CD4-positive, alpha-beta T cell treated with Interleukin-10 for 1 hour (primary cell): Measurements from ENCODE around the gene PRKCZ.
A peak's percentile ranks its signal among the peaks of the same experiment; 100 is the strongest.
"Not testable (repeated sequence)": the region's sequence is repeated elsewhere in the genome, so short reads cannot be mapped to it uniquely, and the experiment has no call there.

Experiments
- DNase-seq: peaks from one replicate; pipeline ENCODE4 v3.0.0-alpha.2; 2020

PRKCZ gene

DNA sequence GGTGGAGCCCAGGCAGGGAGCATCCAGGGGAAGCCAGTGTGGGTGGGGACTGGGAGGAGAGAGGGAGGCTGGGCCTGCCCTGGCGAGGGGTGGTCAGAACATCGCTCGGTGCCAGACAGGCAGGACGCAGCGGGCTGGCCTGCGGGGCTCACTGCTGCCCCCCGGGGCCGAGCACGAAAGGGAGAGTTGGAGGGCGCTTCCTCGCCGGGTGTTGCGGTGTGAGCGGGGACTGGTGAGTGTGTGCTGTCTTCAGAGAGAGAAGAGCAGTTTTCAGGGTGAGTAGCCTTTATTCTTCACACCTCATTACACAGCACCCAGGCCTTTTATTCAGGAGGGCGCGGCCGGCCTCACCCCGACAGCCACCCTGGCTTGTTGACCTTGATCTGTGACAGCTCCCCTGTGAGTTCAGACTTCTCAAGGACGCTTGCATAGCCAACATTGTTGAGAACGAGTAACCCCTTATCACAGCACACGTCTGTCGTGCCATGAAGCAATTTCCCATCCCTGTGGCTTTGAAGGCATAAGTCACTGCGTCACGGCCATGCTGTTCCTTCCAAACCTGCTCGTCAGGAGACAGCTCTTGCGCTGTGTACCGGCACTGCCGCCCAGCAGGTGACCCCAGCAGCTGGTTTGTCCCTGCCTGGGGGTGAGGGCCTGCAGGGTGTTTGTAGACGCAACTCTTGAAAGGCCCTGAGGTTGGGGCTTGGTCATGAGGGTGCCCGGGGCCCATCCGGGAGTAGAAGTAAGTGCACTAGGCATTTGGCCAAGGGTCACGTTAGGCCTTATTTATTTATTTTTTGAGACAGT is 54.6 kb downstream of the PRKCZ start:
- DNase-seq = no peak

DNA sequence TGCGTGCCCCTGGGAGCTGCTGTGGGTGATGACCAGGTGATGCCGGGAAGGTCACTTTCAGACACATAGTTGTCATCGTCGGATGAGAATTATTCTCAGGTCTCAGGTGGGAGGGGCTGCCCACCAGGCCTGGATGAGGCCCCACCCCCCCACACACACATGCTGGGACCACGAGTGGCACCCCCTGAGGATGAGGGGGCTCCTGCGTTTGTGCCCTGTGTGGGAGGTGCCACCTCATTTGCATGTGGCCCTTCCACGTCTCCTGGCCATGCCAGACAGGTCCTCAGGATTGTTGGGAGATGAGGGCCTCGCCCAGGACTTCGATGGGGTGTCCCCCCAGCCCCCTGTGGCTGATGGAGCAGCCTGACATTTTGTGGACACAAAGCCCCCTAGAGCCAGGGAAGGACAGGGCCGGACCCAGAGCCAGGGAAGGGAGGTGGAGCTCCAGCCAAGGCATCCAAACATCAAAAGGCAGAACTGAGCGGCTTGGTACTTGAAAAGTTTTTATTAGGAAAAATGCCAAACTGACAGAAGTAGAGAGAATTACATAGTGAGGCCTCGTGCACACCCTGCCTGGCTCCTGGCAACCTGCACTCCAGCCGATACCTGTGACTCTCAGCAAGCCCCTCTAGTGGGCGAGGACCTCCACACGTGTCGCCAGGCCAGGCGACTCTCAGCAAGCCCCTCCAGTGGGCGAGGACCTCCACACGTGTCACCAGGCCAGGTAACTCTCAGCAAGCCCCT is 55.7 kb downstream of the PRKCZ start:
- no peak for DNase-seq

DNA sequence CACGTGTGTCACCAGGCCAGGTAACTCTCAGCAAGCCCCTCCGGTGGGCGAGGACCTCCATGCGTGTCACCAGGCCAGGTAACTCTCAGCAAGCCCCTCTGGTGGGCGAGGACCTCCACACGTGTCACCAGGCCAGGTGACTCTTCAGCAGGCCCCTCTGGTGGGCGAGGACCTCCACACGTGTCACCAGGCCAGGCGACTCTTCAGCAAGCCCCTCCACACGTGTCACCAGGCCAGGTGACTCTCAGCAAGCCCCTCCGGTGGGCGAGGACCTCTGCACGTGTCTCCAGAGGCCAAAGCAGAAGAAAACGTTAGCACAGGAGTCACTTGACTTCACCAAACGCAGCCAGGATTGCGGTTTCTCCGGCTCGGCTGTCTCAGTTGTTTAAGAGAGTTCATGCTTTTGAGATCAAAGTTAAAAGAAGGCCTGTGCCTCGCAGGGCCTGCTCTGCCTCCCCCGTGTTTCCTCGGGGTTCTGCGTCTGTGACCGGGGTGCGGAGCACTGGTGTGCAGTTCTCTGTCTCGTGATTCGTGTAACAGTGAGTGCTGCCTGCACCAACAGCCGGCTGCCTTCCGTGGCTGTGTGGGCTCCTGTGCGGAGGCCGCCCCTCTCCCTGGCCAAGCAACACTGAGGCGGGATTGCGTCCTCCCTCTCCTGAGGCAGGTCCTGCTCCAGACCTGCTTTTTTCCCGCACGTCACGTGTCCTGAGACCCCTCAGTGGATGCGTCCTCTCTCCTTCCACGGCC is 56.6 kb downstream of the PRKCZ start:
- DNase-seq = no peak

DNA sequence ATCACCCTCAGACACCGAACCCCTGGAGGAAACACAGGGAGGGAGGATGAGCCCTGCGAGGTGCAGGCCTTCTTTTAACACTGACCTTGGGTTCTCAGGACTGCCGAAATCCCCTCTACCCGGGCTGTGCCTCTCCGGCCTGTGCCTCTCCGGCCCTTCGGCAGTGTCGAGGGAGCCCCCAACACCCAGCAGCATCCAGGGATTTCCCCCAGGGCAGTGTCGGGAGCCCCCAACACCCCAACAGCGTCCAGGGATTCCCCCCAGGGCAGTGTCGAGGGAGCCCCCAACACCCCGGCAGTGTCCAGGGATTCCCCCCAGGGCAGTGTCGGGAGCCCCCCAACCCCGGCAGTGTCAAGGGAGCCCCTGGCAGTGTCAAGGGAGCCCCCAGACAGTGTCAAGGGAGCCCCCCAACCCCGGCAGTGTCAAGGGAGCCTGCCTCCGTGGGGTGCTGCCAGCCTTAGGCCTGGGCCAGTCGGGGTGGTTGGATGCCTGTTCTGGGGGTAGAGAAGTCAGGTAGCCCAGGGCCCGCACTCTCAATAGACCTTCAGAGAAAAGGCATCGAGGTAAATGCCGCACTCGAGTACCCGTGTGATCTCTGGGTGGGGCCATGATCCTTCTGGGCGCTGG is 57.5 kb downstream of the PRKCZ start:
- no peak for DNase-seq

DNA sequence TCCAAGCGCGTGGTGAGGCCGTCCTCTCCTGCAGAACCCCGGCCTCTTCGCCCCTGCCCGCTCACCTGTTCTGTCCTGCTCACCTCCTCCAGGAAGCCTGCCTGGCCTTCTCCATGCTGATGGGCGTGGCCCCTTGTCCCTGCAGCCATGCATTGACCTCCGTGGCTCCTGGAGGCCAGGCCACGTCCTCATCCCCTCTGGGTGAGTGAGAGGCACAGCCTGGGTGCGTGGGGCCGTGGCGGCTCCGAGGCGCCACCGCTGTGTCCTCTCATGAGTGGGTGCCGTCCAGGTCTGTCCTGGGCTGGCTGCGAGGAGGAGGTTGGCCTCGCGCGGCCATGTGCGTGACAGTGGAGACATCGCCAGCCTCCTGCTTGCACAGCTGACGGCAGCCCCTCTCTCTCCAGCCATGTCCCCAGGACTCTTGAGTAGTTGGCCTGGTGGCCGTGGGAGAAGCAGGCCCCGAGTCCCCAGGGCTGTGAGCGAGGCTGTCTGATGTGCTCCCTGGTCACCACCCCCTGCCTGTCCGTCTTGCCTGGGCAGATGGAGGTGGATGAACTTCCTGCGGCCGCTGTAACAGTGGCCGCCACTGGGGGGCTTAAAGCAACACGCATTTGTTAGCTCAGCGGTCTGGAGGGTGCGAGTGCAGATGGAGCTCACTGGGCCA is 58.1 kb downstream of the PRKCZ start:
- no peak for DNase-seq

DNA sequence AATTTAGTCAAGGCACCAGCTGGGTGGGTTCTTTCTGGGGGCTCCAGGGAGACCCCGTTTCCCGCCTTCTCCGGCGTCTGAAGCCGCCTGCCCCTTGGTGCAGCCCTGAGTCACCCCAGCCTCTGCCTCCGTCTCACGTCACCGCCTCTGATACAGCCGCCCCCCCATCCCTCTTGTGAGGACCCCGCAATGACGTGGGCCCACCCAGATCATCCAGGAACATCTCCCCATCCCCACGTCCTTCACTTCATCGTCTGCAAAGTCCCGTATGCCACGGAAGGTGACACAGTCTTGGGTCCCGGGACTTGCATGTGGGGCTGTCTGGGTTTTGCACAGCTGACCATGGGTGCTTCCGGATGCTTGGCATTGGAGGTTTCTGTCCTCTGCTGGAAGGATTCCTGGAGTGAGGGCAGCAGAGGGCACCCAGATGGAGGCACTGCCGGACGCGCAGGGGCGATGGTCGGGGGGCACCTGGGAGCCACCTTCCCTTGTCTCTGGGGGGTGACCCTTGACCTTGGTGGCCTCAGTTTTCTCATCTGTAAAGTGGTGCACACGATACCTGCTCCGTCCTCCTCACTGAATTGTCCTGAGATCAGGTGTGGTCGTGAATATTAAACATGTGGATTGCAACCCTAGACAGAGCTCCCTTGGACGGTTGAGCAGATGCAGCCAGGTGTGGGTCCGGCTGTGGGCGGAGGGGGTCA is 58.8 kb downstream of the PRKCZ start:
- DNase-seq = no peak

DNA sequence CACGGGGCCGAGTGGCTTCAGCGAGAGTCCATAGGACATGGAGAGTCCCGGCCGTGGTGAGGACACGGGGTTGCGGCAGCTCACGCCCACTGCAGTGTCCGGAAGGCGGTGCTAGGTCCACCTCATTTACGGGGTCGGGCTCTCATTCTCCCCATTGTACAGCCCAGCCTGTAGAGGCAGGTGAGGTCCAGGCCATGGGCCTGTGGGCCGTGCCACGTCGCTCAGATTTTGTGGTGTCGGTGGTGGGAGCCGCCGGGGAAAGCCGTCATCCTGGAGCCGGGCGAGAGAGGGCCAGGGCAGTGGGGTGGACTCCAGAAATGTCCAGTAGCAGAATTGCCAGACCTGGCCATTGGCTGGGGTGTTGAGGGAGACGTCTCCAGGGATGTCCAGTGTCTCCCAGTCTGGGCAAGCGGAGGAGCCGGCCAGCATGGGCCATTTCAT is 59.4 kb downstream of the PRKCZ start:
- DNase-seq = no peak

DNA sequence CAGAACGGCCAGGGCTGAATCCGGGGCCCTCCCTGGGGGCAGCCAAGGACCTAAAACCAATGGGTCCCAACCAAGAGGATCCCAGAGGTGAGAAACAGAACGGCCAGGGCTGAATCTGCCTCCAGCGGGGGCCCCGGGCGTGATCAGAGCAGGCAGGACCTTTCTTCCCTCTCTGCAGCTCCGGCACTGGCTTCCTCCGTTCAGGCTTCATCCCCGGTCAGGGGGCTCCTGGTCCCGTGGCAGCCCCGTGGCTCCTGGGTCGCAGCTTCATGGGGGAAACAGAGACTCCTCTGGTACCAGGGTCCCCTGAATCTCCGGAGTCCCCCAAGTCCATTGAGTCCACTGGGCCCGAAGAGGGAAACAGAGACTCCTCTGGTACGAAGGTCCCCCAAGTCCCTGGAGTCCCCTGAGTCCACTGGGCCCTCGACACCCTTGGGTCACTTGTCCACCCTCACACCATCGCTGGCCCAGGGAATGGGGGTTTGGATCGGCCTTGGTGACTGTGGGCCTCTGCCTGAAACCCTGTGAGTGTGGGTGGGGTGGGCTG is 60.1 kb downstream of the PRKCZ start:
- DNase-seq = no peak

DNA sequence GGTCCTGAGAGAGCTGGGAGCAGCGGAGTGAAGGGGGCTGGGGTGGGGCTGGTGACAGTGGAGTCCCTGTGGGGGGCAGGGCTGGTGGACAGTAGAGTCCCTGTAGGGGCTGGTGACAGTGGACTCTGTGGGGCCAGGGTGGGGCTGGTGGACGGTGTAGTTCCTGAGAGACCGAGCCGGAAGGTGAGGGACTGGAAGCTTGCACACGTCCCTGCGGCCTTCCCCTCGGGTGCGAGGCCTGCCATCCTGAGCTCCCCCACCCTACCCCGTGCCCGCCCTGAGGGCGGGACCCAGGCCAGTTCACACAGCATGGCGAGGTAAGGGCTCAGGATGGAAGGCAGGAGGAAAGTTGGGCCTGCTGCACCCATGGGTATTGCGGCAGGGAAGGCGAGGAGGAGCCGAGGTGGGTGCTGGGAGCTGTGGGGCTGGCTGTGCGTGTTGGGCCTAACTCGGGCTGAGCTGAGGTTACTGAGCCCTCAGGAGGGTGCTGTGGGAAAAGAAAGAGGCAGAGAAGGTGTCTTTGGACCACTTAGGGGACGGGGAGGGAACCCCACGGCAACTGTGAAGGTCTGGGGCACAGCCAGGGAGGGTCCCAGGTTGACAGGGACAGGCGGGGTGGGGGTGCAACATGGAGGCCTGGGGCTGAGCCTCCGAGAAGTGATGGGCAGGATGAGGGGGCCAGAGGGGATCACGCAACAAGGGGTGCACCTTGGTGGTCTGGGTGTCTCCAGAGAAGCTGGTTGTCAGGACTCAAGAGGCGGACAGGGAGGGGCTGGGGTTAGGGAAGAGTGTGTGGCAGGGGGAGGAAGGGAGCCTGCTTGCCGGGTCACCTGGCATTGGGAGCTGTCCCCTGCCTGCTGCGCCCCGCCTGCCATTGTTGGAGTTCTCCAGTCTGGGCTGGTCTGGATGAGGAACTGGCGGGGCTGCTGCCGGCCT is 60.8 kb downstream of the PRKCZ start:
- DNase-seq = no peak

DNA sequence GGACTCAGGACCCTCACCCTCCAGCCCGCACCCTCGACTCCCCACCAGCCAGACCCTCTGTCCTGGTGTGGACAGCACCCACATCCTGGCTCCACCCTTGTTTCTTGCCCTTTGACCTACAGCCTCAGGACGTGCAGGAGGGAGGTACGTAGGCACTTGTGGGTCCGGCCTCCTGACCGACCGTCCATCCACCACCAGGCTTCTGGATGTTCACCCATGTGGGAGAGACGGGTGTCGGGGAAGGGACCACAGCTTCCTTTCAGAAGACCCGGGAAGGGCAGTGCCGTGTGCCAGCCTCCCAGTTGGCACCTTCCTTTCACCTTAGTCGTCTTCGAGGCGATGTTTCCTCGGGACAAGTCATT is 61.4 kb downstream of the PRKCZ start:
- DNase-seq = no peak

DNA sequence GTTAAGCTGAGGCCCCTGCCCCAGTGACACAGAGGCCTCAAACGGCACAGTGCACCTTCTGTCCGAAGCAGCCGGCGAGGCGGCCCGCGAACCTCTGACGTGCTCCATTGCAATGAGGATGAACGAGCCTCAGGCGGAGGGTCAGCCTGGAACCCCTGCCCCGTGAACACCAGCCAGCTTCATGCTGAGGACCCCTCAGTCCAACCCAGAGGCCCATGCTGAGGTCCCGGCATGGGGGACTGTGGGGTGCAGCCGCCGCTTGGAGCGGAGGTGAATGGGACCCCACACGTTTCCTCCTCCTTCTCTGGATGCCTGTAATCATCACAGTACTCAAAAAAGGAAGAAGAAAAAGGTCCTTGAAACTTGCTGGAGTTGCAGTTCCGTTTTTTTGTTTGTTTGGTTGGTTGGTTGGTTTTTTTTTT is 62.1 kb downstream of the PRKCZ start:
- DNase-seq = no peak

DNA sequence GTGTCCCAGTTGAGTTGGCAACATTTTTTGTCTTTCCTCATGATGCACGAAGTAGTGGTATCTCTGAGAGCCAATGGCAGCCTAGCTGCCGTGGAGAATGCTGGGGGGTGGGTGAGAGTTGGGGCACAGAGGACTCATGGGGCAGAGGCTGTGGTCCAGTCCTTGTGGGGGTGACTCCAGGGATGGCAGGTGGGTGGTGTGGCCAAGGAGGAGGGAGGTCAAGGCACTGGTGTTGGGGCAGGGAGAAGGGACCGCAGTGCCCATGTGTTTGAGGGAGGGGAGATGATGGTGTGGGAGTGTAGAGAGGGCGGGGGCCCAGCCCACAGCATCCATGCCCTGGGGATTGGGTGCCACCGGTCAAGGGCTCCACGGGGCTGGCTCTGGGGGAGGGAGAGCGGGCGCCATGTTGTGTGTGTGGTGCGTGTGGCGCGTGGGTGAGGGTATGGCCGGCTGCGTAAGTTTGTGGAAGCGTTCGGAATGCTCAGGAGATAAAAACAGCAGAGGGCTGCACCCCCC is 63.5 kb downstream of the PRKCZ start:
- DNase-seq = no peak

DNA sequence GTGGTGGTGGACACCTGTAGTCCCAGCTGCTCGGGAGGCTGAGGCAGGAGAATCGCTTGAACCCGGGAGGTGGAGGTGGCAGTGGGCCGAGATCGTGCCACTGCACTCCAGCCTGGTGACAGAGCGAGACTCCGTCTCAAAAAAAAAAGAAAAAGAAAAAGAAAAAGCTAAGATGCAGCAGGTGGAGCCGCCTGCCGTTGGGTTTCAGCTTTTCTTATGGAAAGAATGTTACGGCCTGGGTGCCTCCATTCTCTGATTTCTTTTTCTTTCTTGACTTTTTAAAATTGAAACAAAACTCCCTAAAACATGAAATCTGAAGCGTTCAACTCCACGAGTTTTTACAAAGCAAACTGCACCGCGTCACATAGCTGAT is 64.4 kb downstream of the PRKCZ start:
- not testable (repeated sequence) for DNase-seq

DNA sequence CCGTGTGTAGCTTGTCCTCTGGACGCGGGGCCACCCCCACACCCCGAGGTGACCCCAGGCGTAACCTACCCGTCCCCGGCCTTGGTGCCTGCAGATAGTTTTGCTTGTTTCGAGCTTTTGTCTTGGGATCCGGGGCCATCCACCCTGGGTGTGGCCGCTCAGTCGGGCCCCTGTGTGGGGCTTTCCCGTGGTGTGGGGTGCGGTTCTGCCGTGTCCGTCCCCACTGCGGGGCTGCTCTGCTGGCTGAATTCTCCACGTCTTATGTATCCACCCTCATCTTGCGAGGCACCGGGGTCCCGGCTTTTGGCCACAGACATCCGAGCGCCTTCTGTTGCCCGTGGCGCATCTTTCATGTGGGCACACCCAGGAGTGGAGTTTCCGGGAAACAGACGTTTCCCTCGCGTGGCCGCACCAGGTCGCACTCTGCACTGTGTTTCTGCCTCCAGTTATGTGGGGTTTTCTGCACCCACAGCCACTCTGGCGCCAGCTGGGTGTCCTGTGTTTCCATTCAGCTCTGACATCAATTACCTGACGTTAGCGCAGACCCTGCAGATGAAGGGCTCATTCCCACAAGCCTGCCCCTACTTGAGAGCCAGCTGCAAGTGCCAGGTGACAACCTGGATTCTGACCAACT is 64.9 kb downstream of the PRKCZ start:
- peak; percentile 23 for DNase-seq

DNA sequence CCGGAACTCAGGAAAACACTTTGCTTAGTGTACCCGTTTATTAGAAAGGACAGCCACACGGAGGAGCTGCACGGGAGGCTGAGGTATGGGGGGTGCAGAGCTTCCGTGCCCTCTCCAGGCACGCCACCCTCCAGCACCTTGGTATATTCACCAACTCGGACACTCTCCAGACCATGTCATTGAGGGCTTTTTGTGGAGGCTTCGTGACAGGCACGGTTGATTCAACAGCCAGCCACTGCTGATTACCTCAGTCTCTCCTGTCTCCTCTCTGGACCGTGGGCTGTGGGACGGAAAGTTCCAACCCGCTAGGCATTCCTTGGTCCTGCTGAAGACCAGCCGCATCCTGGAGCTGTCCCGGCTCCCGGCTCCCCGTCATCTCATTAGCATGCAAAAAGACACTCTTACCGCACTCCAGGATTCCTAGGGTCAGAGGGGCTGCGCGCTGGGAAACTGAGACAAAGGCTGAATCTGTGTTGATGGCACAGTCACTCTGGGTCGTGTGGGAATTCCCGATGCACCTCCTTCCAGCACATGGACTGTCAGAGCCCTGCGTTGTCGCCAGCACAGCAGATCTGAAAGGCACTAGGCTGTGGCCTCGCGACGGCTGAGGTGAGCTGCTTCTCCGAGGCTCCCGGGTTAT is 65.6 kb downstream of the PRKCZ start:
- no peak for DNase-seq

DNA sequence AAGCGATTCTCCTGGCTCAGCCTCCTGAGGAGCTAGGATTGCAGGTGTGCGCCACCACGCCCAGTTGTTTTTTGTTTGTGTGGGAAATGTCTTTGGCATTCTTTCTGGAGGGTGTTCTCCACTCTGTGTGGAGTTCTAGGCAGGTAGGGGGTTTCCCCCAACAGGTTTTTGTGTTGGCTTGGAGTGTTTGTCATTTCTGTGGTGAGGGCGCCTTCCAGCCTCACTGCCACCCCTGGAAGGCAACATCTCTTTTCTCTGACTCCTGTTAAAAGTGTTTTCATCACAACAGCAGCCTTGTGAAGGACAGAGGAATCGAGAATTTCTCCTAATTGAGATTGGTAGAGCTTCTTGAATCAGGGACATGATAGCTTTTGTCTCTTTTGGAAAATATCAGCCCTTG is 69.7 kb downstream of the PRKCZ start:
- no peak for DNase-seq

DNA sequence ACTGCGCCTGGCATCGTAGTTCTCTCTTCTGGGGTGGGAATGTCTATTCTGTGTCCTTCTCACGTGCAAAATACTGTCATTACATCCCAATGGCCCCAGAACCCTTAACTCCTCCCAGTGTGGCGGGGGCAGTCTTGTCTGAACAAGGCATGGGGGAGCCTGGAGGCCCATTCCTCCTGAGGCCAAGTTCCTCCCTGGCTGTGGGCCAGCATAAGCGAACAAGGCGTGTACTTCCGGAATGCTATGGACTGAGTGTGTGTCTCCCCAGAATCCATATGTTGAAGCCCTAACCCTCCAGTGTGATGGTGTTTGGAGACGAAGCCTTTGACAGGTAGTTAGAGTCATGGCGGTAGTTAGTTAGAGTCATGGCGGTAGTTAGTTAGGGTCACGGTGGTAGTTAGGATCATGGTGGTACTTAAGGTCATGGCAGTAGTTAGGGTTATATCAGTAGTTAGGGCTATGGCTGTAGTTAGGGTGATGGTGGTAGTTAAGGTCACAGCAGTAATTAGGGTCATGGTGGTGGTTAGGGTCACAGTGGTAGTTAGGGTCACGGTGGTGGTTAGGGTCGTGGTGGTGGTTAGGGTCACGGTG is 71.0 kb downstream of the PRKCZ start:
- no peak for DNase-seq

DNA sequence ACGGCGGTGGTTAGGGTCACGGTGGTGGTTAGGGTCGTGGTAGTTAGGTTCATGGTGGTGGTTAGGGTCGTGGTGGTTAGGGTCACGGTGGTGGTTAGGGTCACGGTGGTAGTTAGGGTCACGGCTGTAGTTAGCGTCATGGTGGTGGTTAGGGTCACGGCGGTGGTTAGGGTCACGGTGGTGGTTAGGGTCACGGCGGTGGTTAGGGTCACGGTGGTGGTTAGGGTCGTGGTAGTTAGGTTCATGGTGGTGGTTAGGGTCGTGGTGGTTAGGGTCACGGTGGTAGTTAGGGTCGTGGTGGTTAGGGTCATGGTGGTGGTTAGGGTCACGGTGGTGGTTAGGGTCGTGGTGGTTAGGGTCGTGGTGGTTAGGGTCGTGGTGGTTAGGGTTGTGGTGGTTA is 71.6 kb downstream of the PRKCZ start:
- not testable (repeated sequence) for DNase-seq
